HG03095 (cell line): ENCODE measurements around the gene IRF5.
A peak's percentile ranks its signal among the peaks of the same experiment; 100 is the strongest.

ENCODE experiments used
- ATAC-seq: cut with Tn5 transposase; IDR thresholded peaks from one replicate; pipeline ENCODE4 v1.9.1; 2021; ENCODE audit warnings: moderate library complexity; ENCODE audit not compliant: unreplicated experiment

The IRF5 gene

GRCh38 chr7:128919881-128920799, 17.6 kb upstream of the IRF5 start:
- ATAC-seq = no peak

DNA sequence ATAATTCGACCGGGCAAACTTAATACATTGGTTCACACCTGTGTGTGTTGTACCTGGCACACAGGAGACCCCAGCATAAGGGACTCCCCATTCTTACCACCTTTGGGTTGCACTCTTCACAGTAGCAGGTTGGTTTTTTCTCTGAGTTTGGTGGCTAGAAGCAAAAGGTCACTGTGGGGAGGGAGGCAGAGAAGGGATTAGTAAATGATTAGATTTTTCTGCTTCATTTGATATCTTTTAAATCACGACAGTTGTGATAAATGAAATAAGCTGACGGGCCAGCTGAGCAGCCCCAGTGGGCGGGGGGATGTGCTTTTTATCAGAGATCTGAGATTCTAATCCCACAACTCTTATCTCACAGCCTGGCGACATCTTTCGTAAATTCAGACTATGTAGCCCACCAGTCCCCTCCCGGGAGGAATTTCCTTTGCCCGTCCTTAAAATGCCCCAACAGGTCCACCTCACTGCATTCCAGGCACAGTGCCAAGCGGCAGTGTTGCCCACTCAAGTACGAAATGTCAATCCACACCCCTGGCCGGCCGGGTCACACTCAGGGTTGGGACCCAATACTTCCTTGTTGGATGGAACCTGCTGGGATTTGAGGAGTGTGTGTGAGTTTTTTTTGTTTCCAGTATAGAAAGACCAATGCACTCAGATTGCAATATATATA, 16.7 kb upstream of the IRF5 start:
- no peak for ATAC-seq

DNA sequence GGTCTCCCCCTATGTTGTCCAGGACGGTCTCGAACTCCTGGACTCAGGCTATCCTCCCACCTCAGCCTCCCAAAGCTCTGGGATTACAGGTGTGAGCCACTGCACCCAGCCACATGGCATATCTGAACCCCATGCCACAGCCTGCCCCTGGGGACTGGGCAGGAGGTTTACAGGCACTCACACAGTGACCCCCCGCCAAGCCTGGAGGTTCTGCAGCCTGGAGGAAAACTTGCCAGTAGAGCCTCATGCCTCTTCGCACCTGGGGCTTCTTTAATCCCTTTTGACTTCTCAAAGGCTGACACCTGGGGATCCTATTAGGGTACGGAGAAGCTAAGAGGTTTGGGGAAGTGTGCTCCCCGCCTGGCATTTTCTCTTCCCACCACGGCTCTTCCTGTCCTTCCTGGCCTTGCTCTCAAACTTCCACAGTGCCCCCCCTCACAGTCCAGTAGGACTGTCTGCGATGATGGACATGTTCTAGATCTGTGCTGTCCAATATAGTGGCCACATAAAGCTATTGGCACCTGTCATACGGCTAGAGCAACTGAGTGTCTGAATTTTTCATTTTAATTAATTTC, 15.8 kb upstream of the IRF5 start:
- no peak for ATAC-seq

DNA sequence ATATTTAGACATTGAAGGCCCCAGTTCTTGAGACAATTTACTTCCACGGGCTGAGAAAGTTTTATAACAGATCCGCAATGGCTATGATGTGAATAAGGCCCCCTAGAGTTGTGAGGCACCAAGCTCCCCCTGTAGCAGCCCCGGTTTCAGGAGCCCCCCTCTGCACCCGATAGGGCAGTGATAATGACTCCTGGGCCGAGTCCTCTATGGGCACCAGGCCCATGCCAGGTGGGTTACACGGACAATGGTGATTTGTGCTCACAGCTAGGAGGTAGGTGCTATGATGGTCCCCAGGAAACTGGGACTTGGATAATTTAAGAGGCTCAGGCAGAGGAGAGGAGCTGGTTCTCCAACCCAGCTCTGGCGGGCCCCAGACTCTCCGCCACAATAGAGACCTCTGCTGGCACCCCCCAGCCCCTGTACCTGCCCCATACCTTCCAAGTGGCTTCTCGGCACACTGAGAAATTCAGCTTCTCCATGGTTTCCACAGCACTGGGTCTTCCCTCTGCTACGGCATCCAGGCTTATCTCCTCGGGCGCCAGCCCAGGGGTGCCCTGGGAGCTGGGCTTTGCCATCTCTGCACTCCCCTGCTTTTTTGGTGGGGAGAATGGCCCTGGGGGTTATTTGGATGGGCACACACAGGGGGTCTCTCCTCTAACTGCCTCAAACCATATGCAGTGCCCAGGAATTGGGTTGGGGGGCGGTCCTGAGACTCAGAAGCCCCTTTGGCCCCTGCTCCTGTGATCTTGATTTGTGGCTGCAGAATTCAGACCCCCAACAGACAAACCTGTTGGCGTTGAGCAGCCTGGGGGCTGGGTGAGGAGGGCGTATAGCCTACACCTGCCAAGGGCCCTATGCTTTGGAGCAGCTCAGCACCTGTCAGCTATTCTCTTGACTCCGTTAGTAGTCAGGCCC, 15.0 kb upstream of the IRF5 start:
- ATAC-seq = no peak

DNA sequence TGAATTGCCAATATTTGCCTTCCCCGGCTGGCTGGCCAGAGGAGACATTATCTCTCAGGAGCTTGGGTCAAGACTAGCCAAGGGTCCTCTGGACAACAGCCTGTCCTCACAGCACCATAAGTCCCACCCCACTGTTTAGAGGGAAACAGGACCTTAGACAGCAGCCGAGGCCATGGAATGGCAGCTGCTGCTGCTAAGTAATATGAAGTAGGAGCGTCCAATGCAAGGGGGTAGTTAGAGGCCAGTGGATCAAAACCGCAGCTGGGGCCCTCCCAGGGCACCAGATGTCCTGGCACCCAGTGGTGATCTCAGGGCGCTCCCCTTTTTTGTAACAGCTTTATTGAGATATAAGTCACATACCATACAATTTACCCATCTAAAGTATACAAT, 14.3 kb upstream of the IRF5 start:
- no peak for ATAC-seq

DNA sequence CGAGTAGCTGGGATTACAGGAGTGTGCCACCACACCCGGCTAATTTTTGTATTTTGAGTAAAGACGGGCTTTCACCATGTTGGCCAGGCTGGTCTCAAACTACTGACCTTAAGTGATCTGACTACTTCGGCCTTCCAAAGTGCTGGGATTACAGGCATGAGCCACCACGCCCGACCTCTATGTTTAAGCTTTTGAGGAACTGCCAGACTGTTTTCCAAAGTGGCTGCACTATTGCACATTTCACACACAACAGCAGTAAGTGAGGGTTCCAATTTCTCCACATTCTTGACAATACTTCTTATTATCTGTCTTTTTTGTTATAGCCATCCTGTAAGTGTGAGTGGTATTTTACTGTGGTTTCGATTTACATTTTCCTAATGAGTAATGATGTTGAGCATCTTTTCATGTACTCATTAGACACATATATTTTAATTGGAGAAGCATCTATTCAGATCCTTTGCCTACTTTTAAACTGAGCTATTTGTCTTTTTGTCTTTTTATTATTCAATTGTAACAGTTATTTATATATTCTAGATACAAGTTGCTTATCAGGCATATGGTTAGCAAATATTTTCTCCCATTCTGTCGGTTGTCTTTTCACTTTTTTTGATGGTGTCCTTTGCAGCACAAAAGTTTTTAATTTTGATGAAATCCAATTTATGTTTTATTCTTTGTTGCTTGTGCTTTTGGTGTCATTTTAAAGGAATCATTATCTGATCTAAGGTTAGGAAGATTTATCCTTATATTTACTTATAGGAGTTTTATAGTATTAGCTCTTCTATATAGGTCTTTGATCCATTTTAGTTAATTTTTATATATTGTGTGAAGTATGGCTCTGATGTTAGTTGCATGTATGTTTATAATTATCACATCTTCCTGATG, 12.8 kb upstream of the IRF5 start:
- ATAC-seq = no peak

- ATAC-seq = no peak
Measured at GRCh38 chr7:128928159-128928813, 9.4 kb upstream of the IRF5 start.

- ATAC-seq = no peak
Measured at GRCh38 chr7:128928882-128929788, 8.6 kb upstream of the IRF5 start.

GRCh38 chr7:128931190-128931798, 6.4 kb upstream of the IRF5 start:
- ATAC-seq = no peak

- ATAC-seq = no peak
Measured at GRCh38 chr7:128931965-128932861, 5.5 kb upstream of the IRF5 start.

DNA sequence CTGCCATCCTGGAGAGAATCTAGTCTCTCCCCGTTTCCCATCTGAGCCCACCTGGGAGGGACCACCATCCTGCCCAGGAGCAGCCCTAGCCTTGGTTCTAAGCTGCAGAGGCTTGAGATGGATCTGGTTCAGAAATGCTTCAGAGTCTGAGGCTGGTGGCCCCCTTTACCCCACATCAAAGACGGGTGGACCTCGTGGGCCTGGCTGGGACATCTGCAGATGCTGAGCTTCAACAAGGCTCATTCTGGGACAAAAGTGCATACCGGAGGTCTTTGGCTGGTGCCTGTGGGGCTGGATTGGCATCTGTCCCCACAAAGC, 4.9 kb upstream of the IRF5 start:
- no peak for ATAC-seq

GRCh38 chr7:128933180-128933891, 4.4 kb upstream of the IRF5 start:
- ATAC-seq = peak; percentile 34

DNA sequence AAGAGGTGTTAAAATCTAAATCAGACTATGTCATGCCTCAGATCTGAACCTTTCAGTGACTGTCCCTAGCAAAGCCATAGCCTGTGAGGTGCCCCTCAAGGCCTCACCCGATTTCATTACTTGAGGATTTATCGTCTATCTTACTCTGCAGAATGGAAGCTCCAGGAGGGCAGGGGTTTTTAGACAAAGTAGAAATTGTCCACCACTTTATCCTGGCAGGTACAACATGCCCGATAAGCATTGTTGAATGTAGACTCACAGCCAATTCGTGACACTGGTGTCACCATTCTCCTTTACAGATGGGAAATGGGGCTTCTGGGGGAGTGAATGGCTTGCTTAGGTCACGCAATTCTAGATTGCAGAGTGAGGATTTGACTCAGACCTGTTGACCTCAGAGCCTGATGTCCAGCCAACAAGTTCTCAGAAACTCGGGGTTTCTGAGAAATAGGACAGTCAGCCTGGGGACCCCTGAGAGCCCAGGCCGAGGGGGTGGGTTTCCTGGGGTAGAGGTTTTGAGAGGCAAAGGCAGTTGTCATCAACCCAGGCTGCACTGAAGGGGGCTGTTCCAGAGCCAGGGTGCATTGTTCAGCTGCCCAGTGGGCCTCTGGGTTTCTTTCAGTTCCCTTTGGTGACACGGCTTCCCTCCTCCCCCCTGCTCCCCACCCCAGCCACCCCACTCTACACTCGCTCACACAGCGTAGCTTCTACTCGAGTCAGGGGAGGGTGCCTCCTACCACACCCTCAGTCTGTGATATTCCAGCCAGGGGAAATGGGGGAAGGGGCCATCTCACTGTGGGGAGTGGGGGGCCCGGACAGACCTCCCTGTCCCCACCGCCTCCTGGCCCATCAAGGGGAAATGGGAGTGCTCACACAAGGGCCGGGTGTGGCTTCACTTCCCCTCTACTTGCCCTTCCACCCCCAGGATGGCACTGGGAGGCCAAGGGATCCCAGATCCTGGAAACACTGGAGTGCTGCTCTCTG, 3.1 kb upstream of the IRF5 start:
- ATAC-seq = peak; percentile 38

DNA sequence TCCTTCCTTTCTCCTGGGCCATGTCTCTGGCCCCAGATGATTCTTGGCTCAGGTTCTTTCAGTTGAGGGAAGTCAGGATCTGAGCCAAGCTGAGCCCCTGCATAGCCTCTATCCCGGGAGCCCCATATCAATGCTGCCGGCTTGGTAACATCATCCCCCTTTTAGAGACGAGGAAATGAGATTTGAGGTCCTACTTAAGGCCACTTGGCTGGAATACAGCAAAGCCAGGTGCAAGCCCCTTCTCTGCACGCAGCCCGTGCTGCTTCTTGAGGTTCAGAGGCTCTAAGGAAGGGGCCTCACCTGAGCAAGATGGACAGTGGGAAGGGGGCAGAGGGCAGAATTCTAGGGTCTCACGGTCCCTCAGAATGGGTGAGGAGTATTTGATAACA, 2.4 kb upstream of the IRF5 start:
- no peak for ATAC-seq

- ATAC-seq = no peak
Measured at GRCh38 chr7:128936798-128937197, 929 bp upstream of the IRF5 start.
